ENCODE measurements around the gene CCL27.

CCL27 gene

DNA sequence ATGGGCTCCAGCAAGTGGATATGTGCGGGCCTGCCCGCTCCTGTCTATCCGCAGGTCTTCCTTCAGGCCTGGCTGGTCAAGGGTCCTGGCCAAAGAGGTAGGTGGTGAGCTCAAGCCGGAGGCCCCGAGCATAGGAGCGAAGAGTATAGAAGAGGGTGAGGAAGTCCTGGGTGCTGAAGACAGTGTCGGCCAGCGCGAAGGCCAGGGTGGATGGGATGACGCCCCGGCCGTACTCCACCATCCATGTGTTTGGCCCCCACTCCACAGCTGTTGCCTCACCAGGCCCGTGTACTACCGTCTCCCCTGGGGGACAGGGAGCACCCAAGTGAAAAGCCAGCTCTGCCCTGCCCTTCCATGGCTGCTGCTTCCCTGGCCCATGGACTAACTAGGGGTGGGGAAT, 26.9 kb downstream of the CCL27 start:
- no peak overlapping the region for H3K4me3 ChIP-seq (ENCODE audit: low read depth, low read length)
- no peak for TF ChIP-seq CTCF (IDR thresholded peaks at IDR 0.05; ENCODE audit: low read depth, low read length, missing control alignments)
- no peak for DNase-seq (ENCODE audit: low read depth)

DNA sequence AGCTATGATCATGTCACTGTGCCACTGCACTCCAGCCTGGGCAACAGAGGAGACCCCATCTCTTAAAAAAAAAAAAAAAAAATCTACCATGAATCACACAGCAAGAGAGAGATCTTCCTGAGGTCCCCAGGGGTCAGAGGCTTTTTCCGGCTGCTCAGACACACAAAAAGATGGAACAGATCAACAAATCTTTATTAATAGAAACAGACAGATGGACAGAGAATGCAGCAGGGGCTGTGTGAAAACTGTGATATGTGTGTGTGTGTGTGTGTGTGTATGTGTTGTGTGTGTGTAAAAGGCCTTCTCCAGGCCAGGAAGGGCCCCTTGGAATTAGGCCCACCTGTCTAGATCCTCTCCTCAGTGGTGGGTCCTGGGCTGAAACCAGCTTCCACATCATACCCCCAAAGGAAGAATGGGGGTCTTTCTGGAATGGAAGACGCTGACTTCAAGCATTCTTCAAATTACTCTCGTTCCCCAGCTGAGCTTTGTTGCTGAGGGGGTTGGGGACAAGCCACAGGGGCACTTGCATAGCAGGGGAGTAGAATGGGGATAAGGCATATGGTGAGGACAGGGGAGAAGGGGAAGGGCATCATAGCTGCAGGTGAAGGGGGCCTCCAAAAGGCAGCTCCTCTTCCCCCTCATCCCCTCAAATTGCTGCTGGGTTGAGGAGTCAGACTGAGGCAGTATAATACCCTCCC, 27.8 kb downstream of the CCL27 start:
- no peak overlapping the region for H3K4me3 ChIP-seq (ENCODE audit: low read depth, low read length)
- no peak for TF ChIP-seq CTCF (IDR thresholded peaks at IDR 0.05; ENCODE audit: low read depth, low read length, missing control alignments)
- DNase-seq (ENCODE audit: low read depth): no peak

DNA sequence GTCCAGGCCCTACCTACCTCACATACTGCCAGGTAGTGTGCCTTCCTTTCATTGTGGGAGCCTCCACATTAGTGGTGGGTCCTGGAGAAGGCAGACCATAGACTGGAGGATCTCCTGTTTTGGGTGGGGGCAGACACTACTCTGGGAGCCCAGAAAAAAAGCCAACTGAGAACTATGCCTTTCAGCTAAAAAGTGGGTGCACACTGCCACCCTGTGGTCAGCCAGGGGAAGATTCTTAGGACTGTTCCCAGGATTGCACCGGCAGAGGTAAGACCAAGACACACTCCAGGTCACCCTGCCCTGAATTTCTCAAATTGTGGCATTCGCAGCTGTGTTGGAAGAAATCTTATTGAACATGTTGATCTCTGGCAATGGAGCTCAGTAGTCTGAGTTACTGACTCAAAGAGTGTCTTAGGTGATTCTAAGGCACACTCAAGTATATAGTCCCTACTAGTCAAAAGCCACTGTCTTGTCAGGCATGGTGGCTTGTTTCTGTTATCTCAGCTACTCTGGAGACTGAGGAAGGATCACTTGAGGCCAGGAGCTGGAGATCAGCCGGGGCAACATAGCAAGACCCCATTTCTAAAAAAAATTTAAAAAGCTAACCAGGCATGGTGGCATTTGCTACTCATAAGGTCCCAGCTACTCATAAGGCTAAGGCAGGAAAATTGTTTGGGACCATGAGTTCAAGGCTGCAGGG, 28.5 kb downstream of the CCL27 start:
- DNase-seq (ENCODE audit: low read depth): no peak
- no peak overlapping the region for H3K4me3 ChIP-seq (ENCODE audit: low read depth, low read length)
- TF ChIP-seq CTCF (IDR thresholded peaks at IDR 0.05; ENCODE audit: low read depth, low read length, missing control alignments): peak; percentile 90

- no peak for DNase-seq (ENCODE audit: low read depth)
- no peak for TF ChIP-seq CTCF (IDR thresholded peaks at IDR 0.05; ENCODE audit: low read depth, low read length, missing control alignments)
- no peak overlapping the region for H3K4me3 ChIP-seq (ENCODE audit: low read depth, low read length)
Observed at GRCh38 chr9:34633166-34633565, 29.3 kb downstream of the CCL27 start.

GRCh38 chr9:34630402-34631154, 31.9 kb downstream of the CCL27 start:
- no peak for DNase-seq (ENCODE audit: low read depth)
- TF ChIP-seq CTCF (IDR thresholded peaks at IDR 0.05; ENCODE audit: low read depth, low read length, missing control alignments): no peak

GRCh38 chr9:34629491-34629808, 33.0 kb downstream of the CCL27 start:
- DNase-seq (ENCODE audit: low read depth): no peak
- no peak overlapping the region for H3K4me3 ChIP-seq (ENCODE audit: low read depth, low read length)
- TF ChIP-seq CTCF (IDR thresholded peaks at IDR 0.05; ENCODE audit: low read depth, low read length, missing control alignments): no peak

More at GRCh38 chr9:34630402-34631154, 31.9 kb downstream of the CCL27 start:
- no peak overlapping the region for H3K4me3 ChIP-seq (ENCODE audit: low read depth, low read length)
